ENCODE data around the gene NISCH. TPM values are rescaled to one million over a fixed set of nuclear protein-coding genes. Genes with fewer than 3 reads are reported as not detected.

NISCH gene
- total RNA-seq, 1 experiment from 2014 or later = 85.0 TPM

DNA sequence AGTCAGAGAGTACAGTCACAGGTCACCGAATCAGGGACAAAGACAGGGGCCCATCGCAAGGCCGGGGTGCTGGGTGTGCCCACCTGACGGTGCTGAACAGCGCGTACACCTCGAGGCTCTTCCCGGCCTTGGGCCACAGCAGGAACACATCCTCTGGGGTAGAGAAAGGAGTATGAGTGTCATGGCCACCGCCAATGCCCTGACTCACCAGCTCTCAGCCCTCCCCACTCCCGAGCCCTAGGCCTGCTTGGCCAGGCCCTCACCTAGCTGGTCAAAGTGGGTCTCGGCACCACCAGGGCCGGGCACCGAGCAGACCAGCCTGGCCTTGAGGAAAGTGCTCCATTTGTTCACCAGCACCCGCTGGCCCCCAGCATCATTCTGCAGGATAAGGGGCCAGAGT, 14.7 kb upstream of the NISCH start (continued):
- TF ChIP-seq, protein P1, sequence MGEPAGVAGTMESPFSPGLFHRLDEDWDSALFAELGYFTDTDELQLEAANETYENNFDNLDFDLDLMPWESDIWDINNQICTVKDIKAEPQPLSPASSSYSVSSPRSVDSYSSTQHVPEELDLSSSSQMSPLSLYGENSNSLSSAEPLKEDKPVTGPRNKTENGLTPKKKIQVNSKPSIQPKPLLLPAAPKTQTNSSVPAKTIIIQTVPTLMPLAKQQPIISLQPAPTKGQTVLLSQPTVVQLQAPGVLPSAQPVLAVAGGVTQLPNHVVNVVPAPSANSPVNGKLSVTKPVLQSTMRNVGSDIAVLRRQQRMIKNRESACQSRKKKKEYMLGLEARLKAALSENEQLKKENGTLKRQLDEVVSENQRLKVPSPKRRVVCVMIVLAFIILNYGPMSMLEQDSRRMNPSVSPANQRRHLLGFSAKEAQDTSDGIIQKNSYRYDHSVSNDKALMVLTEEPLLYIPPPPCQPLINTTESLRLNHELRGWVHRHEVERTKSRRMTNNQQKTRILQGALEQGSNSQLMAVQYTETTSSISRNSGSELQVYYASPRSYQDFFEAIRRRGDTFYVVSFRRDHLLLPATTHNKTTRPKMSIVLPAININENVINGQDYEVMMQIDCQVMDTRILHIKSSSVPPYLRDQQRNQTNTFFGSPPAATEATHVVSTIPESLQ (CRISPR knock-in tag; IDR thresholded peaks at IDR 0.05) = no peak

DNA sequence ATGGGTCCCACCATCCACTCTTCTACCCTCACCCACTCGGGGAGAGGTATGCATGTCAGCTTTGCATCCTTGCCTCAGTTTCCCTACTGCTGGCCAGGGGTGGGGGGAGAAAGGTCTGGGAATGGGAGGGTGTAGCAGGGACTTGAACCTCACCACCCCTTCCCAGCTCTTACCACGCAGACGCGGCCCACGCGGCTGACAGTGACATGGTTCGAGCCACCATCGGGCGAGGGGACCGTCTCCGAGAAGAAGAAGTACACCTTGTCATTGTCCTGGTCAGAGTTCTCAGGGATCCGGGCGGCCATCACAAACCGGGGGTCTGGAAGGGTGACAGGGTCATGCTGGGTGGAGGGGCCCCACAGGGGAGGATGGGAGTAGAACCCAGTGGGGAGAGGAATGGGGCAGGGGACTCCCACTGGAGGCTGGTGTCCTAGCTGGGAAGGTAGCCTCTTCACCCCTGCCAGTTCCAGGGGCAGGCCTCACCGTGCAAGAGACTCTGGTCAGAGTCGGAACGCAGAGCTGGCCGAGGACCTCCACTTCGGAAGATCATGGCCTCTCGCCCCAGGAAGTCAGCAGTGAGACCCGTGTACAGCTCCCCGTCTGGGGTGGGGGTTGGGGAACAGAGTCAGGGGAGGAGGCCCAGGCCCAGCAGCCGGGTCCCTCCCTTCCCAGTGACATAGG, 14.2 kb upstream of the NISCH start:
- Mint-ChIP-seq H3K4me3 (no peak overlapping the region), H3K27me3 (ENCODE audit: low read depth) (no peaks in the 10 kb centered on the region), H3K36me3 (no peaks in the 10 kb centered on the region), H3K27ac (no peak overlapping the region), H3K4me1 (peaks cover 2% of the 10 kb centered on the region; the same call in 1 of the 2 replicates), H3K9me3 (no peaks in the 10 kb centered on the region)
- TF ChIP-seq, protein P2, sequence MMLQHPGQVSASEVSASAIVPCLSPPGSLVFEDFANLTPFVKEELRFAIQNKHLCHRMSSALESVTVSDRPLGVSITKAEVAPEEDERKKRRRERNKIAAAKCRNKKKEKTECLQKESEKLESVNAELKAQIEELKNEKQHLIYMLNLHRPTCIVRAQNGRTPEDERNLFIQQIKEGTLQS (CRISPR knock-in tag; conservative IDR thresholded peaks at IDR 0.05) = no peak
- TF ChIP-seq ZNF317 (CRISPR knock-in tag; IDR thresholded peaks at IDR 0.05; ENCODE audit: borderline replicate concordance, low read depth) (no peak), NR1H2 (CRISPR knock-in tag; IDR thresholded peaks at IDR 0.05) (no peak), ZNF138 (CRISPR knock-in tag; conservative IDR thresholded peaks at IDR 0.05) (no peak), JAZF1 (CRISPR knock-in tag; IDR thresholded peaks at IDR 0.05) (no peak), FOXK1 (CRISPR knock-in tag; IDR thresholded peaks at IDR 0.05) (no peak)
- ChIA-PET POLR2A (no interaction called here), CTCF (interaction anchor here (1.3 to 1.5 kb wide), 2 partner anchors 14 to 220 kb away, joined by 3 read pairs; no protein-coding TSS in a partner anchor)
- DNase-seq (ENCODE audit: low spot score) (no peak), ATAC-seq (no peak)

DNA sequence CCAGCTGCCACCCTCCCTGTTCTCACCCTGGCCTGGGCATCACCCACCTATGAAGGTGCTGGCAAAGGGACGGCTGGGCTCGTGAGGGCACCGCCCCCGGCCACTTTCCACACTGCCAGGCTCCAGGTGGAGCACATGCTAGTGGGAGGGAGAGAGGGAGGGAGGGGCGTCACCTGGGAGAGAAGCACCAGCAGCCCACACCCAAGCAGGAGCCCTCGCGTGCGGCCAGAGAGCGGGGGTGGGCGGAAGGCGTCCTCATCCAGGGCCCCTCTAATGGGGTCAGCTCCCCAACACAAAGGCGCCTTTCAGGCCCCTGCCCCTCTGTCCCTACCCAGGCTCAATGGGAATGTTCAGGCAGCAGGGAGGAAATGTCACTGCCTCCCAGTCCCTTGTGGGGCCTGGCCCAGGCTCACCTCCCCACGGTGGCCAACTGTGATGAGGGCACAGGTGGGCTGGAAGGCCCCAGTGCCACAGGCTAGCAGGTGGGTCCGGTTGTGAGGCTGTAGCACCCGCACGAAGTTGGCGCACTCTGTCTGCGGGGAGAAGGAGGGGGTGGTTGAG, 13.6 kb upstream of the NISCH start:
- POLR2A ChIA-PET = no interaction called here
- TF ChIP-seq EMX1 (CRISPR knock-in tag; IDR thresholded peaks at IDR 0.05) = no peak
- no peak for TF ChIP-seq NR3C1 (CRISPR knock-in tag; conservative IDR thresholded peaks at IDR 0.05; ENCODE audit: low read depth)
- TF ChIP-seq SOX15 (CRISPR knock-in tag; IDR thresholded peaks at IDR 0.05) = no peak
- TF ChIP-seq, protein P3, sequence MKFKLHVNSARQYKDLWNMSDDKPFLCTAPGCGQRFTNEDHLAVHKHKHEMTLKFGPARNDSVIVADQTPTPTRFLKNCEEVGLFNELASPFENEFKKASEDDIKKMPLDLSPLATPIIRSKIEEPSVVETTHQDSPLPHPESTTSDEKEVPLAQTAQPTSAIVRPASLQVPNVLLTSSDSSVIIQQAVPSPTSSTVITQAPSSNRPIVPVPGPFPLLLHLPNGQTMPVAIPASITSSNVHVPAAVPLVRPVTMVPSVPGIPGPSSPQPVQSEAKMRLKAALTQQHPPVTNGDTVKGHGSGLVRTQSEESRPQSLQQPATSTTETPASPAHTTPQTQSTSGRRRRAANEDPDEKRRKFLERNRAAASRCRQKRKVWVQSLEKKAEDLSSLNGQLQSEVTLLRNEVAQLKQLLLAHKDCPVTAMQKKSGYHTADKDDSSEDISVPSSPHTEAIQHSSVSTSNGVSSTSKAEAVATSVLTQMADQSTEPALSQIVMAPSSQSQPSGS (CRISPR knock-in tag; IDR thresholded peaks at IDR 0.05; ENCODE audit: borderline replicate concordance, low read depth) = no peak
- no peak for TF ChIP-seq GRHL2 (CRISPR knock-in tag; IDR thresholded peaks at IDR 0.05; ENCODE audit: insufficient replicate concordance, severe bottlenecking)
- TF ChIP-seq, protein P4, sequence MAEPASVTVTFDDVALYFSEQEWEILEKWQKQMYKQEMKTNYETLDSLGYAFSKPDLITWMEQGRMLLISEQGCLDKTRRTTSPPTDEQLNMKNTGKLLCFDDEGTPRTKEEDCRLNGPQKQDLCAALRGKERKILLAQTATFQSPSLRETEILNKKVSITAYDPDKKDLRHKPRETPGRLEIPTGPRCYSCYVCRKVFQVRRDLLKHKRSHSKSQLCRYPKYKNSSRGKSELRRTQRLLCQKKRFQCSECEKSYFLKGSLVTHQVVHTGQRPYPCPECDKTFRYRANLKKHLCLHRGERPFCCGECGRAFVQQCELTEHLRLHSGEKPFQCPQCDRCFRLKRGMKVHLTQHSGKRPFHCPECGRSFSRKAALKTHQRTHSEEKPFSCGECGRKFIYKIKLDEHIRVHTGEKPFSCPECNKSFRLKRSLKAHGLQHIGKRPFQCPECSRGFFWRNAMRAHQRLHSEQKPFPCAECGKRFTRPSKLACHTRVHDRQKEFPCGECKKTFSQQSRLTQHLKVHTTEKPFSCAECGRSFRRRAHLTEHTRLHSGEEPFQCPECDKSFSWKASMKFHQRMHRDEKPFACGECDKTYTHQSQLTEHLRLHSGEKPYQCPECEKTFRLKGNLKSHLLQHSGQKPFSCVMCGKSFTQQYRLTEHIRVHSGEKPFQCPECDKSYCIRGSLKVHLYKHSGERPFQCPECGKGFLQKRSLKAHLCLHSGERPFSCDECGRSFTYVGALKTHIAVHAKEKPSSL (CRISPR knock-in tag; conservative IDR thresholded peaks at IDR 0.05) = no peak
- no peak for TF ChIP-seq ZNF396 (CRISPR knock-in tag; IDR thresholded peaks at IDR 0.05; ENCODE audit: borderline replicate concordance)
- no peak for TF ChIP-seq ZNF263 (CRISPR knock-in tag; IDR thresholded peaks at IDR 0.05; ENCODE audit: low read depth)
- TF ChIP-seq ZNF232 (CRISPR knock-in tag; IDR thresholded peaks at IDR 0.05) = no peak
- TF ChIP-seq, protein P5, sequence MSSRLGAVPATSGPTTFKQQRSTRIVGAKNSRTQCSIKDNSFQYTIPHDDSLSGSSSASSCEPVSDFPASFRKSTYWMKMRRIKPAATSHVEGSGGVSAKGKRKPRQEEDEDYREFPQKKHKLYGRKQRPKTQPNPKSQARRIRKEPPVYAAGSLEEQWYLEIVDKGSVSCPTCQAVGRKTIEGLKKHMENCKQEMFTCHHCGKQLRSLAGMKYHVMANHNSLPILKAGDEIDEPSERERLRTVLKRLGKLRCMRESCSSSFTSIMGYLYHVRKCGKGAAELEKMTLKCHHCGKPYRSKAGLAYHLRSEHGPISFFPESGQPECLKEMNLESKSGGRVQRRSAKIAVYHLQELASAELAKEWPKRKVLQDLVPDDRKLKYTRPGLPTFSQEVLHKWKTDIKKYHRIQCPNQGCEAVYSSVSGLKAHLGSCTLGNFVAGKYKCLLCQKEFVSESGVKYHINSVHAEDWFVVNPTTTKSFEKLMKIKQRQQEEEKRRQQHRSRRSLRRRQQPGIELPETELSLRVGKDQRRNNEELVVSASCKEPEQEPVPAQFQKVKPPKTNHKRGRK (CRISPR knock-in tag; IDR thresholded peaks at IDR 0.05; ENCODE audit: borderline replicate concordance) = no peak
- no peak for TF ChIP-seq OVOL2 (CRISPR knock-in tag; IDR thresholded peaks at IDR 0.05; ENCODE audit: borderline replicate concordance)
- TF ChIP-seq HMGA2 (CRISPR knock-in tag; IDR thresholded peaks at IDR 0.05) = no peak
- no peak for TF ChIP-seq CREB1 (CRISPR knock-in tag; IDR thresholded peaks at IDR 0.05)
- TF ChIP-seq ETV6 (CRISPR knock-in tag; IDR thresholded peaks at IDR 0.05) = no peak
- TF ChIP-seq, protein P1 (CRISPR knock-in tag; IDR thresholded peaks at IDR 0.05) = no peak

More for the DNA sequence above, 13.6 kb upstream of the NISCH start:
- H3K4me3 Mint-ChIP-seq = no peak overlapping the region
- peaks cover 3% of the 10 kb centered on the region; the same call in 1 of the 2 replicates for H3K4me1 Mint-ChIP-seq
- H3K27me3 Mint-ChIP-seq (ENCODE audit: low read depth) = no peaks in the 10 kb centered on the region; the same call in 1 of the 2 replicates
- ATAC-seq (no peak), DNase-seq (ENCODE audit: low spot score) (no peak)
- H3K27ac Mint-ChIP-seq = no peak overlapping the region
- no peaks in the 10 kb centered on the region for H3K9me3 Mint-ChIP-seq
- H3K36me3 Mint-ChIP-seq = no peaks in the 10 kb centered on the region
- CTCF ChIA-PET = interaction anchor here (1.3 kb wide), 1 partner anchor 221 kb away, joined by 3 read pairs; no protein-coding TSS in a partner anchor
